K562 (cell line): ENCODE measurements around the gene RAD50. TPM values are rescaled to one million over a fixed set of nuclear protein-coding genes. Genes with fewer than 3 reads are reported as not detected.

ENCODE experiments used
- ARID3A ChIP-seq: IDR thresholded peaks from 2 replicates; pipeline ENCODE4 v1.6.1; 2012; ENCODE audit warnings: low read depth, low read length, improper control_type of control experiment, borderline replicate concordance
- BACH1 ChIP-seq: fragments of 200-800 bp; sonication (Bioruptor generic); IDR thresholded peaks from 2 replicates; pipeline ENCODE4 v1.6.1; 2016; ENCODE audit warnings: missing genetic modification characterization, missing compliant biosample characterization
- BCL6 ChIP-seq: fragments of 250-450 bp; sonication (Bioruptor Pico); IDR thresholded peaks from 2 replicates; pipeline ENCODE4 v1.4.0; 2020
- CUX1 ChIP-seq: fragments of 200-800 bp; sonication (Bioruptor generic); IDR thresholded peaks from 2 replicates; pipeline ENCODE4 v1.6.1; 2016; ENCODE audit warnings: missing genetic modification characterization, missing compliant biosample characterization
- ETV1 ChIP-seq: fragments of 450-650 bp; conservative IDR thresholded peaks from 2 replicates; pipeline ENCODE4 v1.6.1; 2016; ENCODE audit warnings: missing genetic modification characterization, control low read depth, low read depth, missing compliant biosample characterization
- FIP1L1 ChIP-seq: fragments of 200-400 bp; formaldehyde crosslinking; IDR thresholded peaks from 2 replicates; pipeline ENCODE4 v1.6.1; 2018; ENCODE audit warnings: mild to moderate bottlenecking, low read depth, low read length; ENCODE audit not compliant: poor library complexity, severe bottlenecking
- HLTF ChIP-seq: fragments of 450-650 bp; IDR thresholded peaks from 2 replicates; pipeline ENCODE4 v1.6.1; 2016
- LEF1 ChIP-seq: fragments of 450-650 bp; IDR thresholded peaks from 2 replicates; pipeline ENCODE4 v1.6.1; 2016; ENCODE audit warnings: mild to moderate bottlenecking
- MCM5 ChIP-seq: fragments of 450-650 bp; IDR thresholded peaks from 2 replicates; pipeline ENCODE4 v1.6.1; 2016; ENCODE audit warnings: low read depth
- MTA2 ChIP-seq: fragments of 450-650 bp; IDR thresholded peaks from 2 replicates; pipeline ENCODE4 v1.6.1; 2016; ENCODE audit warnings: low read depth
- SMC3 ChIP-seq: conservative IDR thresholded peaks from 2 replicates; pipeline ENCODE4 v1.6.1; 2011; ENCODE audit warnings: low read depth, low read length, improper control_type of control experiment; ENCODE audit not compliant: insufficient read depth
- SRSF7 ChIP-seq: fragments of 200-400 bp; formaldehyde crosslinking; optimal IDR thresholded peaks from 2 replicates; pipeline ENCODE3; 2017; ENCODE audit warnings: mild to moderate bottlenecking, low read depth, low read length
- STAT5A ChIP-seq: IDR thresholded peaks from 2 replicates; pipeline ENCODE4 v1.6.1; 2012; ENCODE audit warnings: low read length, inconsistent platforms, borderline replicate concordance
- TOE1 ChIP-seq, 2 experiments: fragments of 450-650 bp in 1 of 2; sonication (generic) in 1 of 2; formaldehyde crosslinking in 1 of 2; IDR thresholded peaks; 2 replicates each; pipeline versions ENCODE4 v1.7.1 to v1.8.0; 2016 to 2022; ENCODE audit warnings: borderline replicate concordance in 2 of 2, mild to moderate bottlenecking in 2 of 2, antibody characterized with exemption in 1 of 2, inconsistent platforms in 1 of 2, low read depth in 1 of 2, missing genetic modification reagents in 1 of 2, moderate library complexity in 1 of 2
- ZBTB34 ChIP-seq: fragments of 250-450 bp; sonication (Bioruptor Pico); IDR thresholded peaks from 2 replicates; pipeline ENCODE4 v1.8.0; 2021; ENCODE audit warnings: mild to moderate bottlenecking, moderate library complexity
- ZKSCAN3 ChIP-seq: fragments of 250-450 bp; sonication (Bioruptor Pico); IDR thresholded peaks from 2 replicates; pipeline ENCODE4 v1.4.0; 2020
- ZNF140 ChIP-seq: fragments of 250-450 bp; sonication (Bioruptor Pico); IDR thresholded peaks from 2 replicates; pipeline ENCODE4 v1.8.0; 2021; ENCODE audit warnings: moderate library complexity, mild to moderate bottlenecking, inconsistent platforms
- polyA plus RNA-seq, 8 experiments: library from polyadenylated mRNA; depleted of rRNA in 4 of 8; stranded (reverse) in 5 of 8; unstranded in 3 of 8; fragments of >200 nt; fragmentation: Nextera tagmentation in 2 of 8; fragmentation: Illumina TruSeq in 1 of 8; extraction: Ambion mirVana in 2 of 8; extraction: Trizol in 1 of 8; gene quantifications; 2 replicates each; pipeline versions ENCODE4 v1.2.1 to v1.2.3, GENCODE V29; 2011 to 2014; ENCODE audit warnings: inconsistent platforms in 1 of 8, missing spikeins in 1 of 8
- total RNA-seq, 7 experiments: library from RNA; depleted of rRNA in 6 of 7; stranded (reverse); fragments of >200 nt in 6 of 7; fragmentation: Illumina TruSeq in 2 of 7; extraction: Trizol in 2 of 7; gene quantifications; 2 replicates each; pipeline versions ENCODE4 v1.2.1 to v1.2.3, GENCODE V29; 2011 to 2021; ENCODE audit warnings: low replicate concordance in 1 of 7
- TF ChIP-seq, protein P1 (sequence below), 2 experiments: fragments of 200-800 bp in 1 of 2; sonication (Bioruptor generic) in 1 of 2; sonication (generic) in 1 of 2; formaldehyde crosslinking in 1 of 2; IDR thresholded peaks in 1 of 2; conservative IDR thresholded peaks in 1 of 2; 2 replicates each; pipeline versions ENCODE4 v1.5.0 to v1.6.1; 2016 to 2020; ENCODE audit warnings: missing compliant biosample characterization in 1 of 2, missing genetic modification characterization in 1 of 2, missing genetic modification reagents in 1 of 2

Gene RAD50
- total and polyA plus RNA-seq, 9 of the 15 experiments (the other 6 are each of a cell fraction or from before 2014, with no cell fraction given), result 15.3 to 74.2 (median 44.1) TPM

- TF ChIP-seq ZNF140 (no peak), LEF1 (peak; percentile 65), SRSF7 (no peak), BACH1 (tag) (no peak), TOE1 (IDR thresholded peaks at IDR 0.05; ENCODE audit: borderline replicate concordance) (0 out of 2 replicates have a peak, but pooled peaks have one; percentile 19), TOE1 (CRISPR knock-in tag; IDR thresholded peaks at IDR 0.05; ENCODE audit: borderline replicate concordance, low read depth) (no peak), ZKSCAN3 (CRISPR knock-in tag) (no peak), ZBTB34 (CRISPR knock-in tag) (no peak), CUX1 (peak; percentile 62), MTA2 (peak; percentile 99), SMC3 (no peak), MCM5 (no peak), HLTF (no peak), ARID3A (peak; percentile 80; the same call in 1 of the 2 replicates), STAT5A (peak; percentile 99), FIP1L1 (no peak), ETV1 (tag) (peak; percentile 67), BCL6 (CRISPR knock-in tag) (no peak)
- TF ChIP-seq, protein P1, sequence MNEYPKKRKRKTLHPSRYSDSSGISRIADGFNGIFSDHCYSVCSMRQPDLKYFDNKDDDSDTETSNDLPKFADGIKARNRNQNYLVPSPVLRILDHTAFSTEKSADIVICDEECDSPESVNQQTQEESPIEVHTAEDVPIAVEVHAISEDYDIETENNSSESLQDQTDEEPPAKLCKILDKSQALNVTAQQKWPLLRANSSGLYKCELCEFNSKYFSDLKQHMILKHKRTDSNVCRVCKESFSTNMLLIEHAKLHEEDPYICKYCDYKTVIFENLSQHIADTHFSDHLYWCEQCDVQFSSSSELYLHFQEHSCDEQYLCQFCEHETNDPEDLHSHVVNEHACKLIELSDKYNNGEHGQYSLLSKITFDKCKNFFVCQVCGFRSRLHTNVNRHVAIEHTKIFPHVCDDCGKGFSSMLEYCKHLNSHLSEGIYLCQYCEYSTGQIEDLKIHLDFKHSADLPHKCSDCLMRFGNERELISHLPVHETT (CRISPR knock-in tag; conservative IDR thresholded peaks at IDR 0.05 in 1 of 2, IDR thresholded peaks at IDR 0.05 in 1 of 2), result peak in 1 of 2 experiments; percentile 70; a peak in 2 of 4 replicates
Observed at GRCh38 chr5:132651838-132652469, 95.2 kb downstream of the RAD50 start (continued).
